Panc1 (cell line): ENCODE data around the gene GPR55. TPM values are rescaled to one million over a fixed set of nuclear protein-coding genes. Genes with fewer than 3 reads are reported as not detected.

Experiments used
- ATAC-seq: fragments of 200-7000 bp; cut with Tn5 transposase; 2 replicates; pipeline ENCODE4 v1.9.1; 2020; ENCODE audit warnings: mild to moderate bottlenecking, moderate library complexity
- BruUV-seq: library from RNA; stranded (reverse); fragments of 400-500 nt; replicated peaks from 2 replicates; lab custom pipeline; 2021; lab: Mats Ljungman, UMichigan
- CTCF ChIA-PET: fragments of 300-600 bp; sonication (Branson Sonifier 250); formaldehyde crosslinking; loops from one replicate; lab custom pipeline; 2022; ENCODE audit warnings: antibody characterized with exemption; lab: Charles Lee
- POLR2A ChIA-PET: fragments of 300-600 bp; sonication (Branson Sonifier 250); formaldehyde crosslinking; loops from one replicate; lab custom pipeline; 2022; ENCODE audit warnings: antibody characterized with exemption; lab: Charles Lee
- DNase-seq: peaks from one replicate; pipeline ENCODE4 v3.0.0-alpha.2; 2010; ENCODE audit warnings: low read depth, low spot score
- H3K27ac ChIP-seq: 2 replicates; pipeline ENCODE4 v1.5.1; 2011; ENCODE audit warnings: mild to moderate bottlenecking, low read length, inconsistent platforms
- H3K27me3 ChIP-seq: fragments of 200-500 bp; sonication (Bioruptor generic); 2 replicates; pipeline ENCODE4 v1.6.0; 2014; ENCODE audit warnings: low read length, inconsistent platforms; ENCODE audit not compliant: control insufficient read depth, insufficient read depth
- H3K36me3 ChIP-seq: fragments of 200-500 bp; sonication (Bioruptor generic); 2 replicates; pipeline ENCODE4 v1.5.1; 2014; ENCODE audit warnings: inconsistent platforms, mild to moderate bottlenecking, low read length, moderate library complexity; ENCODE audit not compliant: control insufficient read depth, insufficient read depth
- H3K4me1 ChIP-seq: 2 replicates; pipeline ENCODE4 v1.5.1; 2011; ENCODE audit warnings: inconsistent platforms, mild to moderate bottlenecking, low read length, moderate library complexity; ENCODE audit not compliant: control insufficient read depth, insufficient read depth
- H3K4me3 ChIP-seq, 2 experiments: 2 replicates each; pipeline ENCODE4 v1.5.1; 2011 to 2012; ENCODE audit warnings: low read depth in 2 of 2, low read length in 2 of 2, mild to moderate bottlenecking in 2 of 2, inconsistent platforms in 1 of 2, moderate library complexity in 1 of 2
- H3K9me3 ChIP-seq: fragments of 200-500 bp; sonication (Bioruptor generic); 2 replicates; pipeline ENCODE4 v1.5.1; 2014; ENCODE audit warnings: low read depth, mild to moderate bottlenecking, inconsistent platforms, low read length, moderate library complexity; ENCODE audit not compliant: control insufficient read depth, insufficient read depth
- REST ChIP-seq, 2 experiments: IDR thresholded peaks; 2 replicates each; pipeline ENCODE4 v1.6.1; 2011 to 2012; ENCODE audit warnings: low read depth in 2 of 2, control low read depth in 1 of 2, low read length in 1 of 2, mild to moderate bottlenecking in 1 of 2, moderate library complexity in 1 of 2; ENCODE audit not compliant: insufficient read depth in 1 of 2
- in situ Hi-C: cut with HindIII; loops from 2 replicates; pipeline ENCODE4 v1.10.0; 2016; ENCODE audit warnings: low sequenced_read_pairs, low pct_unique_long_range_greater_than_20kb
- intact Hi-C: fragments of 100-400 bp; cut with micrococcal nuclease; formaldehyde crosslinking; loops from one replicate; pipeline ENCODE4 v1.10.0; 2022; ENCODE audit not compliant: unreplicated experiment
- total RNA-seq: library from RNA; stranded (reverse); gene quantifications from one replicate; pipeline ENCODE4 v1.2.1, GENCODE V29; 2021; ENCODE audit not compliant: unreplicated experiment

GPR55 gene
- total RNA-seq, 1 experiment from 2014 or later: 0.08 TPM

- Histone ChIP-seq H3K27me3 (peaks cover 7% of the 10 kb centered on the region), H3K9me3 (no peaks in the 10 kb centered on the region), H3K4me1 (peaks cover 12% of the 10 kb centered on the region), H3K36me3 (peaks cover 3% of the 10 kb centered on the region; the same call in 1 of the 2 replicates), H3K4me3 (no peak overlapping the region), H3K27ac (no peak overlapping the region)
- BruUV-seq: no TSS peak
- ATAC-seq: no peak
- intact Hi-C loops (no loop called here), in situ Hi-C loops (no loop called here)
- POLR2A ChIA-PET: no interaction called here
- CTCF ChIA-PET: interaction anchor here (1.0 kb wide), 1 partner anchor 126 kb away, joined by 3 read pairs; no protein-coding TSS in a partner anchor
- DNase-seq: no peak
- no peak; a peak in 1 of 4 replicates for TF ChIP-seq REST (IDR thresholded peaks at IDR 0.05; ENCODE audit: insufficient read depth in 1 of 2, low read depth in 2 of 2, low read length in 1 of 2)
Measured at GRCh38 chr2:230861552-230862255, 63.3 kb downstream of the GPR55 start.

Other genes starting within 250 kb of the GPR55 start
- gene CAB39, start 212.4 kb downstream of the GPR55 start, total RNA-seq: 39.9 TPM
- gene ITM2C, start 60.3 kb downstream of the GPR55 start, total RNA-seq: 114 TPM
- not detected for gene SPATA3, start 70.9 kb upstream of the GPR55 start, total RNA-seq
- 3.2 TPM for gene C2orf72, start 112.3 kb upstream of the GPR55 start, total RNA-seq
- gene PSMD1, start 131.6 kb upstream of the GPR55 start, total RNA-seq: 146 TPM
- not detected for gene HTR2B, start 199.8 kb upstream of the GPR55 start, total RNA-seq